KOPT-K1 (cell line): ENCODE data around the gene CALCOCO2.

ENCODE experiments used
- H3K27ac ChIP-seq: fragments of 200-600 bp; sonication (generic); 2 replicates; pipeline ENCODE4 v1.5.1; 2016; ENCODE audit warnings: antibody characterized with exemption, mild to moderate bottlenecking, low read depth, low read length; ENCODE audit not compliant: poor library complexity, severe bottlenecking
- H3K36me3 ChIP-seq: fragments of 200-600 bp; sonication (generic); 2 replicates; pipeline ENCODE4 v1.5.1; 2017; ENCODE audit warnings: antibody characterized with exemption, mild to moderate bottlenecking, low read length, moderate library complexity; ENCODE audit not compliant: insufficient read depth
- H3K9me3 ChIP-seq: fragments of 200-600 bp; sonication (generic); 2 replicates; pipeline ENCODE4 v1.5.1; 2017; ENCODE audit warnings: antibody characterized with exemption, low read length, mild to moderate bottlenecking; ENCODE audit not compliant: insufficient read depth, poor library complexity, severe bottlenecking

Gene CALCOCO2

DNA sequence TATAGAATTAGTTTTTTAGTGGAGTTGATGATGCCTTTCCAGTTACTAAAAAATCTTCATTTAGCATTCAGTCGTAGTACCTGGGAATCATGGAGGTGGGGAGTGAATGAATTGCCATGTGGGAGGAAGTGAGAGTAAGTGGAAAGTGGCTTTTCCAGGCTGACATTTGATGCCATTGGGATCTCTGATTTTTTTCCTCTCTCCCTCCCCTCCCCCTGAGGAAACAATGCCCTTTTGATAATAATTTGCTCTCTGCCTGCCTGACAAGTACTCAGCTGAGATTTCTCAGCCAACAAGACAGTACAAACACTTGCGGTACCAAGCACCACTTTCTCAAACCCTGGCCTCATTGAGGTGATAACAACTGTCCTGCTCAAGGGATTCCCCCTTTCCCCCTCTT, 79.5 kb downstream of the CALCOCO2 start:
- H3K27ac ChIP-seq: no peak overlapping the region
- H3K36me3 ChIP-seq: peaks cover 59% of the 10 kb centered on the region
- no peaks in the 10 kb centered on the region for H3K9me3 ChIP-seq

DNA sequence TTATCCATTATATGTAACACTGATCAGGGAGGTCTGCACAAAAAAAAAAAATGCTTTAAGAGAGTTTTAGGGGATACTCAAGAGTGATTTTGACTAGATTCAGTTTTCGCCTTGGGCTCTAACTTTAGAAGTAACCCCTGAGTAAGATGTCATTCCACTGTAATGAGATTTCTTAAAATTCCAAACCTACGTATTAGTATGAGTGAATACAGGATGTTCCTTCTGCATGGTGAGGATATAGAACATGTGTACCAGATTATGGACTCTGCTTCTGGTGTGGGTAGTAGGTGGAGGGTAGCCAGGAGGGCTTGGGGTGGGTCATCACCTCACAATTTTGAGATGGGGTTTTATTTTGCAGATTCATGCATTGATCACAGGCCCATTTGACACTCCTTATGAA, 81.6 kb downstream of the CALCOCO2 start:
- H3K9me3 ChIP-seq: no peaks in the 10 kb centered on the region
- peaks cover 80% of the 10 kb centered on the region for H3K36me3 ChIP-seq
- H3K27ac ChIP-seq: no peak overlapping the region
